Activated CD4-positive, alpha-beta T cell treated with anti-CD3 and anti-CD28 coated beads for 36 hours (primary cell): Measurements from ENCODE around the gene C1orf198. TPM values are rescaled to one million over a fixed set of nuclear protein-coding genes. Genes with fewer than 3 reads are reported as not detected.
A peak's percentile ranks its signal among the peaks of the same experiment; 100 is the strongest.

Source experiments
- ATAC-seq: fragments of 200-7000 bp; cut with Tn5 transposase; one replicate; pipeline ENCODE4 v1.10.0; 2021; ENCODE audit warnings: mild to moderate bottlenecking, moderate library complexity
- CTCF ChIA-PET: fragments of 350-600 bp; sonication (Branson Sonifier 250); formaldehyde crosslinking; loops from one replicate; lab custom pipeline; 2021; ENCODE audit warnings: antibody characterized with exemption; lab: Charles Lee
- POLR2A ChIA-PET: fragments of 350-600 bp; sonication (Branson Sonifier 250); formaldehyde crosslinking; loops from one replicate; lab custom pipeline; 2021; ENCODE audit warnings: antibody characterized with exemption, inconsistent platforms; lab: Charles Lee
- DNase-seq: peaks from one replicate; pipeline ENCODE4 v3.0.0-alpha.2; 2020
- H3K27ac Mint-ChIP-seq: one replicate; pipeline ENCODE4 v1.8.0; 2021; ENCODE audit warnings: mixed read lengths
- H3K27me3 Mint-ChIP-seq: one replicate; pipeline ENCODE4 v1.8.0; 2021; ENCODE audit warnings: mixed read lengths
- H3K36me3 Mint-ChIP-seq: one replicate; pipeline ENCODE4 v1.8.0; 2021; ENCODE audit warnings: low read depth, mixed read lengths
- H3K4me1 Mint-ChIP-seq: one replicate; pipeline ENCODE4 v1.8.0; 2021; ENCODE audit warnings: mixed read lengths
- H3K4me3 Mint-ChIP-seq: one replicate; pipeline ENCODE4 v1.8.0; 2021; ENCODE audit warnings: mild to moderate bottlenecking, moderate library complexity, mixed read lengths
- H3K9me3 Mint-ChIP-seq: one replicate; pipeline ENCODE4 v1.8.0; 2021; ENCODE audit warnings: low read depth, mixed read lengths
- intact Hi-C, 2 experiments: fragments of 100-400 bp; cut with DNase I in 1 of 2; cut with micrococcal nuclease in 1 of 2; formaldehyde crosslinking; loops; one replicate each; pipeline versions ENCODE4 v1.14.2 to v1.15.1; 2022 to 2024; cut with DNase I, micrococcal nuclease
- total RNA-seq, 2 experiments: library from RNA; stranded (reverse); gene quantifications; one replicate each; pipeline ENCODE4 v1.2.3, GENCODE V29; 2021

Gene C1orf198
- 1 to 10 TPM; 5.8 to 6.9 TPM for total RNA-seq

- H3K27ac Mint-ChIP-seq: peak within 1 kb of the TSS; percentile 21
- H3K4me3 Mint-ChIP-seq: peak within 1 kb of the TSS; percentile 80
- peaks cover 14% of the 10 kb centered on the region for H3K27me3 Mint-ChIP-seq
- H3K9me3 Mint-ChIP-seq: no peaks in the 10 kb centered on the region
- H3K36me3 Mint-ChIP-seq: no peaks in the 10 kb centered on the region
- POLR2A ChIA-PET: no interaction called here
- ATAC-seq (peak; percentile 90), DNase-seq (peak; percentile 86)
- intact Hi-C loops: loop anchor here (1.0 to 5.0 kb wide), 9 partner anchors 109 to 555 kb away; partner anchors contain the start of genes ARV1 (in 2 of the 2), FAM89A (in 2 of the 2), COG2 (in 1 of the 2) and EGLN1 (in 1 of the 2)
- peaks cover 22% of the 10 kb centered on the region for H3K4me1 Mint-ChIP-seq
- CTCF ChIA-PET: no interaction called here
Observed at GRCh38 chr1:230867903-230868735, at the start of gene C1orf198. Gene C1orf198 (minus strand): TSS chr1:230868521. CDS start chr1:230868512, 9 bp downstream.

GRCh38 chr1:230917284-230918135, 49.2 kb upstream of the C1orf198 start:
- Mint-ChIP-seq H3K9me3 (no peaks in the 10 kb centered on the region), H3K27ac (no peak overlapping the region), H3K4me3 (no peak overlapping the region), H3K4me1 (peaks cover 7% of the 10 kb centered on the region), H3K27me3 (no peaks in the 10 kb centered on the region), H3K36me3 (peaks cover 17% of the 10 kb centered on the region)
- peak; percentile 80 for ATAC-seq
- peak; percentile 85 for DNase-seq
- intact Hi-C loops: loop anchor here (1.0 to 5.0 kb wide), 6 partner anchors 62 to 294 kb away; partner anchors contain the start of genes ARV1 (in 2 of the 2) and COG2 (in 1 of the 2)
- ChIA-PET POLR2A (no interaction called here), CTCF (interaction anchor here (0.6 to 3.3 kb wide), 12 partner anchors 13 to 793 kb away, joined by 3 to 14 read pairs (median 3); no protein-coding TSS in a partner anchor)

- H3K4me3 Mint-ChIP-seq: no peak overlapping the region
- no peaks in the 10 kb centered on the region for H3K9me3 Mint-ChIP-seq
- no peak overlapping the region for H3K27ac Mint-ChIP-seq
- no peak for DNase-seq
- ATAC-seq: no peak
- H3K27me3 Mint-ChIP-seq: no peaks in the 10 kb centered on the region
- intact Hi-C loops: loop anchor here (1.0 to 5.0 kb wide), 6 partner anchors 63 to 295 kb away; partner anchors contain the start of genes ARV1 (in 2 of the 2) and COG2 (in 1 of the 2)
- POLR2A ChIA-PET: no interaction called here
- H3K4me1 Mint-ChIP-seq: peaks cover 7% of the 10 kb centered on the region
- CTCF ChIA-PET: interaction anchor here (0.5 to 3.3 kb wide), 18 partner anchors 10 to 323 kb away, joined by 3 to 14 read pairs (median 4); partner anchors contain the start of gene ARV1
- H3K36me3 Mint-ChIP-seq: peaks cover 14% of the 10 kb centered on the region
Observed at GRCh38 chr1:230916587-230917283, 48.4 kb upstream of the C1orf198 start.

GRCh38 chr1:230915078-230915477, 46.8 kb upstream of the C1orf198 start:
- ChIA-PET CTCF (interaction anchor here (0.8 to 1.0 kb wide), 2 partner anchors 24 to 778 kb away, joined by 3 read pairs; no protein-coding TSS in a partner anchor), POLR2A (no interaction called here)
- no peaks in the 10 kb centered on the region for H3K9me3 Mint-ChIP-seq
- peak overlapping the region; percentile 26 for H3K27ac Mint-ChIP-seq
- H3K36me3 Mint-ChIP-seq: peaks cover 14% of the 10 kb centered on the region
- intact Hi-C loops: loop anchor here (5.0 kb wide), 3 partner anchors 122 to 273 kb away; partner anchors contain the start of gene COG2 (in 1 of the 2)
- ATAC-seq (peak; percentile 42), DNase-seq (peak; percentile 16)
- no peaks in the 10 kb centered on the region for H3K27me3 Mint-ChIP-seq
- no peak overlapping the region for H3K4me3 Mint-ChIP-seq
- peaks cover 7% of the 10 kb centered on the region for H3K4me1 Mint-ChIP-seq

- no peak for ATAC-seq
- Mint-ChIP-seq H3K27me3 (no peaks in the 10 kb centered on the region), H3K36me3 (peaks cover 16% of the 10 kb centered on the region), H3K4me3 (no peak overlapping the region), H3K27ac (peak overlapping the region; percentile 26), H3K4me1 (peaks cover 7% of the 10 kb centered on the region), H3K9me3 (no peaks in the 10 kb centered on the region)
- ChIA-PET CTCF (interaction anchor here (0.6 to 1.2 kb wide), 5 partner anchors 60 to 304 kb away, joined by 3 to 6 read pairs (median 3); no protein-coding TSS in a partner anchor), POLR2A (no interaction called here)
- DNase-seq: no peak
- intact Hi-C loops: no loop called here
Observed at GRCh38 chr1:230913496-230913895, 45.2 kb upstream of the C1orf198 start.

GRCh38 chr1:230910755-230911117, 42.4 kb upstream of the C1orf198 start:
- intact Hi-C loops: no loop called here
- POLR2A ChIA-PET: no interaction called here
- H3K27me3 Mint-ChIP-seq: no peaks in the 10 kb centered on the region

GRCh38 chr1:230909974-230910754, 41.8 kb upstream of the C1orf198 start:
- DNase-seq (no peak), ATAC-seq (no peak)
- peaks cover 5% of the 10 kb centered on the region for H3K4me1 Mint-ChIP-seq
- H3K4me3 Mint-ChIP-seq: no peak overlapping the region
- ChIA-PET POLR2A (no interaction called here), CTCF (interaction anchor here (1.7 kb wide), 1 partner anchor 300 kb away, joined by 3 read pairs; no protein-coding TSS in a partner anchor)
- intact Hi-C loops: no loop called here
- no peak overlapping the region for H3K27ac Mint-ChIP-seq
- no peaks in the 10 kb centered on the region for H3K9me3 Mint-ChIP-seq
- H3K27me3 Mint-ChIP-seq: no peaks in the 10 kb centered on the region
- peaks cover 22% of the 10 kb centered on the region for H3K36me3 Mint-ChIP-seq

More at GRCh38 chr1:230910755-230911117, 42.4 kb upstream of the C1orf198 start:
- Mint-ChIP-seq H3K36me3 (peaks cover 22% of the 10 kb centered on the region), H3K9me3 (no peaks in the 10 kb centered on the region), H3K27ac (no peak overlapping the region), H3K4me3 (no peak overlapping the region), H3K4me1 (peaks cover 7% of the 10 kb centered on the region)
- ATAC-seq: no peak
- CTCF ChIA-PET: interaction anchor here (1.7 kb wide), 1 partner anchor 300 kb away, joined by 3 read pairs; no protein-coding TSS in a partner anchor
- DNase-seq: no peak

- intact Hi-C loops: no loop called here
- no peak overlapping the region for H3K27ac Mint-ChIP-seq
- no peaks in the 10 kb centered on the region for H3K27me3 Mint-ChIP-seq
- ATAC-seq (no peak), DNase-seq (no peak)
- H3K36me3 Mint-ChIP-seq: peaks cover 22% of the 10 kb centered on the region
- POLR2A ChIA-PET: no interaction called here
- H3K9me3 Mint-ChIP-seq: no peaks in the 10 kb centered on the region
- H3K4me1 Mint-ChIP-seq: no peaks in the 10 kb centered on the region
- no peak overlapping the region for H3K4me3 Mint-ChIP-seq
- CTCF ChIA-PET: interaction anchor here (0.6 to 0.9 kb wide), 3 partner anchors 165 to 310 kb away, joined by 3 read pairs; no protein-coding TSS in a partner anchor
Observed at GRCh38 chr1:230907472-230908205, 39.3 kb upstream of the C1orf198 start.

GRCh38 chr1:230906226-230906625, 37.9 kb upstream of the C1orf198 start:
- DNase-seq (no peak), ATAC-seq (no peak)
- Mint-ChIP-seq H3K4me3 (no peak overlapping the region), H3K9me3 (no peaks in the 10 kb centered on the region), H3K4me1 (peaks cover 3% of the 10 kb centered on the region), H3K27ac (no peak overlapping the region), H3K36me3 (peaks cover 22% of the 10 kb centered on the region), H3K27me3 (no peaks in the 10 kb centered on the region)
- intact Hi-C loops: no loop called here
- ChIA-PET CTCF (interaction anchor here (0.6 kb wide), 1 partner anchor 485 kb away, joined by 3 read pairs; no protein-coding TSS in a partner anchor), POLR2A (no interaction called here)
